Endothelial cell of umbilical vein (primary cell): ENCODE data around the gene RESP18. TPM values are rescaled to one million over a fixed set of nuclear protein-coding genes. Genes with fewer than 3 reads are reported as not detected.

ENCODE experiments used
- BruUV-seq: library from RNA; stranded (reverse); fragments of 400-500 nt; replicated peaks from 2 replicates; lab custom pipeline; 2021; lab: Mats Ljungman, UMichigan
- CTCF ChIA-PET: fragments of 300-600, 350-600 bp; sonication (Branson Sonifier 250); formaldehyde crosslinking; loops from one replicate; lab custom pipeline; 2021; ENCODE audit warnings: antibody characterized with exemption, inconsistent platforms; lab: Charles Lee
- POLR2A ChIA-PET: fragments of 300-600, 350-600 bp; sonication (Branson Sonifier 250); formaldehyde crosslinking; loops from one replicate; lab custom pipeline; 2021; ENCODE audit warnings: antibody characterized with exemption, inconsistent platforms; lab: Charles Lee
- DNase-seq: peaks from one replicate; pipeline ENCODE4 v3.0.0-alpha.2; 2011; ENCODE audit warnings: low read depth, low spot score
- FAIRE-seq: peaks from 2 replicates; lab custom pipeline; 2011; peaks lifted over from hg19 to GRCh38; lab: Jason Lieb, UNC
- H2AFZ ChIP-seq: 2 replicates; pipeline ENCODE4 v1.6.0; 2012; ENCODE audit warnings: low read depth, low read length, control low read depth, inconsistent platforms
- H3K27ac ChIP-seq: 2 replicates; pipeline ENCODE4 v1.5.1; 2011; ENCODE audit warnings: low read depth, mild to moderate bottlenecking, control low read depth, low read length, moderate library complexity; ENCODE audit not compliant: insufficient read depth
- H3K27me3 ChIP-seq, 2 experiments: 2 replicates each; pipeline versions ENCODE4 v1.6.0 to v1.6.1; 2011; ENCODE audit warnings: low read length in 2 of 2, mixed read lengths in 1 of 2; ENCODE audit not compliant: control insufficient read depth in 2 of 2, insufficient read depth in 2 of 2
- H3K36me3 ChIP-seq, 2 experiments: 2 replicates in 1 of 2; 3 replicates in 1 of 2; pipeline ENCODE4 v1.5.1; 2011; ENCODE audit warnings: low read length in 2 of 2, mild to moderate bottlenecking in 1 of 2, moderate library complexity in 1 of 2; ENCODE audit not compliant: control insufficient read depth in 2 of 2, insufficient read depth in 2 of 2; ENCODE audit errors: extremely low read depth in 1 of 2
- H3K4me1 ChIP-seq: 3 replicates; pipeline ENCODE4 v1.5.1; 2011; ENCODE audit warnings: mild to moderate bottlenecking, low read length; ENCODE audit not compliant: control insufficient read depth, insufficient read depth; ENCODE audit errors: extremely low read depth
- H3K4me2 ChIP-seq: 2 replicates; pipeline ENCODE4 v1.6.1; 2011; ENCODE audit warnings: low read length, control low read depth, mixed read lengths; ENCODE audit not compliant: insufficient read depth
- H3K4me3 ChIP-seq, 3 experiments: fragments of 200-600 bp in 1 of 3; sonication (generic), shearing (Covaris generic) in 1 of 3; replicated peaks in 1 of 3; 2 replicates each; pipeline ENCODE4 v1.5.1; 2011 to 2016; ENCODE audit warnings: control low read depth in 3 of 3, low read length in 3 of 3, mild to moderate bottlenecking in 2 of 3, inconsistent platforms in 1 of 3, low read depth in 1 of 3, moderate library complexity in 1 of 3; ENCODE audit not compliant: insufficient read depth in 1 of 3
- H3K79me2 ChIP-seq: 2 replicates; pipeline ENCODE4 v1.6.0; 2012; ENCODE audit warnings: low read length, inconsistent platforms; ENCODE audit not compliant: control insufficient read depth, insufficient read depth
- H3K9ac ChIP-seq: replicated peaks from 2 replicates; pipeline ENCODE3; 2011; ENCODE audit warnings: low read length, control low read depth; ENCODE audit not compliant: insufficient read depth; ENCODE audit errors: extremely low read depth
- H3K9me1 ChIP-seq: replicated peaks from 3 replicates; pipeline ENCODE4 v1.6.0; 2011; ENCODE audit warnings: mild to moderate bottlenecking, low read length; ENCODE audit not compliant: control insufficient read depth, insufficient read depth; ENCODE audit errors: extremely low read depth
- H3K9me3 ChIP-seq: replicated peaks from 2 replicates; pipeline ENCODE4 v1.5.1; 2012; ENCODE audit warnings: low read length, inconsistent platforms; ENCODE audit not compliant: control insufficient read depth, insufficient read depth
- H4K20me1 ChIP-seq: replicated peaks from 2 replicates; pipeline ENCODE3; 2011; ENCODE audit warnings: mild to moderate bottlenecking, low read length; ENCODE audit not compliant: control insufficient read depth, insufficient read depth; ENCODE audit errors: extremely low read depth
- CTCF ChIP-seq, 2 donors: IDR thresholded peaks; 1 replicate in 1 of 2; 2 replicates in 1 of 2; pipeline ENCODE4 v1.5.1; 2011; ENCODE audit warnings: low read length in 2 of 2, mild to moderate bottlenecking in 2 of 2, moderate library complexity in 2 of 2, control low read depth in 1 of 2, inconsistent platforms in 1 of 2, low read depth in 1 of 2; ENCODE audit not compliant: insufficient read depth in 1 of 2; ENCODE audit errors: extremely low read depth in 1 of 2
- EZH2 ChIP-seq: IDR thresholded peaks from 2 replicates; pipeline ENCODE4 v1.6.1; 2012; ENCODE audit warnings: borderline replicate concordance, low read depth, mild to moderate bottlenecking, moderate library complexity, low read length, inconsistent platforms; ENCODE audit not compliant: severe bottlenecking
- FOS ChIP-seq: IDR thresholded peaks from 2 replicates; pipeline ENCODE4 v1.6.1; 2011; ENCODE audit warnings: mild to moderate bottlenecking, low read length, moderate library complexity, borderline replicate concordance; ENCODE audit not compliant: insufficient read depth
- GATA2 ChIP-seq: IDR thresholded peaks from 2 replicates; pipeline ENCODE4 v1.7.0; 2011; ENCODE audit warnings: low read depth, mild to moderate bottlenecking, moderate library complexity, mixed read lengths, low read length; ENCODE audit not compliant: insufficient read length, insufficient read depth
- JUN ChIP-seq: IDR thresholded peaks from 2 replicates; pipeline ENCODE4 v1.6.1; 2011; ENCODE audit warnings: borderline replicate concordance, low read depth; ENCODE audit not compliant: insufficient read length, insufficient read depth
- MAX ChIP-seq: IDR thresholded peaks from 2 replicates; pipeline ENCODE4 v1.6.1; 2011; ENCODE audit not compliant: insufficient read depth, insufficient read length
- MYC ChIP-seq: IDR thresholded peaks from one replicate; pipeline ENCODE4 v1.6.1; 2011; ENCODE audit warnings: mild to moderate bottlenecking, low read depth, low read length
- POLR2A ChIP-seq: IDR thresholded peaks from 2 replicates; pipeline ENCODE4 v1.6.1; 2012; ENCODE audit warnings: low read depth, mild to moderate bottlenecking, control low read depth, low read length
- POLR2AphosphoS5 ChIP-seq: IDR thresholded peaks from 2 replicates; pipeline ENCODE4 v1.6.1; 2012; ENCODE audit warnings: low read depth, mild to moderate bottlenecking, control low read depth, low read length, moderate library complexity; ENCODE audit not compliant: insufficient read depth
- dilution Hi-C: fragments of 300-500 bp; cut with MboI; formaldehyde crosslinking; loops from one replicate; pipeline ENCODE4 v1.15.0; 2019; ENCODE audit warnings: low sequenced_read_pairs; ENCODE audit not compliant: extremely low pct_ligation_motif_present
- intact Hi-C: fragments of 100-400 bp; cut with micrococcal nuclease; formaldehyde crosslinking; loops from one replicate; pipeline ENCODE4 v1.10.0; 2022
- polyA plus RNA-seq, 4 experiments: library from polyadenylated mRNA; depleted of rRNA in 3 of 4; stranded (reverse) in 3 of 4; unstranded in 1 of 4; fragments of >200 nt; gene quantifications; 2 replicates each; pipeline versions ENCODE4 v1.2.1 to v1.2.3, GENCODE V29; 2011 to 2012; ENCODE audit warnings: missing spikeins in 1 of 4
- total RNA-seq: library from RNA; stranded (reverse); gene quantifications from 2 replicates; pipeline ENCODE4 v1.2.3, GENCODE V29; 2021

RESP18 gene
- total and polyA plus RNA-seq, 2 donors (not counting 3 experiments of a cell fraction or from before 2014, with no cell fraction given): not detected

- DNase-seq: no peak
- no peaks in the 10 kb centered on the region for H3K36me3 ChIP-seq
- no TSS peak for BruUV-seq
- H3K4me2 ChIP-seq: no peak overlapping the region
- no peak overlapping the region for H3K9ac ChIP-seq
- FAIRE-seq: peak; percentile 21
- no peaks in the 10 kb centered on the region for H4K20me1 ChIP-seq
- H3K4me3 ChIP-seq: no peak overlapping the region
- H3K27me3 ChIP-seq: peaks cover 0 to 1% of the 10 kb centered on the region in 2 experiments
- CTCF ChIA-PET: interaction anchor here (3.5 to 11.2 kb wide), 3 partner anchors 12 to 135 kb away, joined by 26 to 253 read pairs (median 32); partner anchors contain the start of genes DNAJB2, NHEJ1 and SLC23A3
- H3K9me1 ChIP-seq: no peaks in the 10 kb centered on the region
- POLR2A ChIA-PET: no interaction called here
- H3K79me2 ChIP-seq: no peaks in the 10 kb centered on the region
- H2AFZ ChIP-seq: peak overlapping the region; percentile 98
- peaks cover 4% of the 10 kb centered on the region for H3K4me1 ChIP-seq
- TF ChIP-seq EZH2 (no peak), MYC (no peak), POLR2A (no peak), CTCF (IDR thresholded peaks at IDR 0.05; ENCODE audit: extremely low read depth in 1 of 2, insufficient read depth in 1 of 2, low read depth in 1 of 2, low read length in 2 of 2) (no peak), JUN (no peak), FOS (no peak), POLR2AphosphoS5 (no peak), MAX (no peak), GATA2 (no peak)
- no peaks in the 10 kb centered on the region for H3K9me3 ChIP-seq
- no peak overlapping the region for H3K27ac ChIP-seq
- intact Hi-C loops: loop anchor here (1.0 to 2.0 kb wide), 7 partner anchors 14 to 133 kb away; partner anchors contain the start of genes ABCB6, ANKZF1, ATG9A and CNPPD1
- dilution Hi-C loops: no loop called here
These were observed 38.8 kb downstream of the RESP18 start for GRCh38 chr2:219293736-219294231.
